Thyroid gland (tissue), 4 donors: ENCODE data around the gene TGIF2. TPM values are rescaled to one million over a fixed set of nuclear protein-coding genes. Genes with fewer than 3 reads are reported as not detected.

Experiments used
- DNase-seq, 2 donors: peaks; one replicate each; pipeline ENCODE4 v3.0.0-alpha.2; 2019
- H3K27ac ChIP-seq, 3 donors: fragments of 200-600 bp; sonication (generic); 1 replicate in 2 of 3; 2 replicates in 1 of 3; pipeline ENCODE4 v1.5.1; 2016 to 2019; ENCODE audit warnings: mild to moderate bottlenecking in 1 of 3, moderate library complexity in 1 of 3
- H3K27me3 ChIP-seq: fragments of 200-600 bp; sonication (generic); one replicate; pipeline ENCODE4 v1.5.1; 2019
- H3K36me3 ChIP-seq, 2 donors: fragments of 200-600 bp; sonication (generic); one replicate each; pipeline ENCODE4 v1.5.1; 2016 to 2019
- H3K4me1 ChIP-seq, 2 donors: fragments of 200-600 bp; sonication (generic); one replicate each; pipeline ENCODE4 v1.5.1; 2017 to 2019
- H3K4me3 ChIP-seq, 3 donors: fragments of 200-600 bp; sonication (generic); replicated peaks in 1 of 3; 1 replicate in 2 of 3; 2 replicates in 1 of 3; pipeline ENCODE4 v1.5.1; 2016; ENCODE audit warnings: mild to moderate bottlenecking in 1 of 3
- H3K9me3 ChIP-seq: fragments of 200-600 bp; sonication (generic); one replicate; pipeline ENCODE4 v1.5.1; 2017
- CTCF ChIP-seq, 6 experiments: fragments of 200-600 bp in 3 of 6; fragments of 450-650 bp in 3 of 6; sonication (generic) in 3 of 6; IDR thresholded peaks; one replicate each; pipeline ENCODE4 v1.5.1; 2016 to 2019; ENCODE audit warnings: antibody characterized with exemption in 6 of 6, mild to moderate bottlenecking in 2 of 6, inconsistent platforms in 1 of 6, moderate library complexity in 1 of 6
- POLR2A ChIP-seq, 2 donors: fragments of 450-650 bp; IDR thresholded peaks; one replicate each; pipeline ENCODE4 v1.6.1; 2017; ENCODE audit warnings: antibody characterized with exemption in 2 of 2, mild to moderate bottlenecking in 2 of 2, moderate library complexity in 1 of 2
- WGBS, 2 donors: methylation state at CpG; one replicate each; pipeline ENCODE4 v1.1.5; 2017; 5-methylcytosine and 5-hydroxymethylcytosine counted together
- intact Hi-C: fragments of 100-400 bp; cut with DNase I; formaldehyde crosslinking; loops from one replicate; pipeline ENCODE4 v1.15.1; 2023
- small RNA-seq: library from RNA; depleted of rRNA; stranded (forward); fragments of <200 nt; gene quantifications from one replicate; pipeline ENCODE3, GENCODE V24; 2016
- total RNA-seq, 4 donors: library from RNA; depleted of rRNA; stranded (reverse); fragments of >200 nt; gene quantifications; one replicate each; pipeline ENCODE4 v1.2.3, GENCODE V29; 2016

Gene TGIF2
- total RNA-seq, 4 donors from 2014 or later, result 14.2 to 28.8 (median 18.9) TPM

GRCh38 chr20:36642136-36642535 is 68.7 kb downstream of the TGIF2 start:
- H3K36me3 ChIP-seq, result no peaks in the 10 kb centered on the region
- no peak for DNase-seq
- 85 to 92% methylated on average over 6 of the region's 6 CpGs for WGBS, 2 donors
- intact Hi-C loops, result no loop called here
- H3K4me3 ChIP-seq, result no peak overlapping the region
- H3K9me3 ChIP-seq, result no peaks in the 10 kb centered on the region
- no peak overlapping the region for H3K27ac ChIP-seq
- TF ChIP-seq CTCF (IDR thresholded peaks at IDR 0.05) (no peak), POLR2A (IDR thresholded peaks at IDR 0.05) (no peak)
- no peaks in the 10 kb centered on the region for H3K27me3 ChIP-seq
- no peaks in the 10 kb centered on the region for H3K4me1 ChIP-seq

Small RNAs within 50 kb of the gene (small RNA-seq; reads per million reads assigned to genes)
- gene RF00017, result not detected

Other genes with a start within 250 kb of the TGIF2 start
- 100 to 1,000 TPM in 1 of 4 donors, 10 to 100 TPM in 3; 60.9 to 161 (median 80.3) TPM for gene MYL9, start 32.1 kb upstream of the TGIF2 start, total RNA-seq
- 100 to 1,000 TPM in 2 of 4 donors, 10 to 100 TPM in 2; 56.9 to 105 (median 85.1) TPM for gene RAB5IF, start 32.2 kb downstream of the TGIF2 start, total RNA-seq
- gene SLA2, start 72.6 kb downstream of the TGIF2 start, total RNA-seq, result under 1 TPM; 0.13 to 0.50 (median 0.28) TPM
- 10 to 100 TPM; 14.6 to 32.1 (median 27.9) TPM for gene NDRG3, start 172.5 kb downstream of the TGIF2 start, total RNA-seq
- 10 to 100 TPM; 10.6 to 14.9 (median 13.0) TPM for gene DSN1, start 200.2 kb downstream of the TGIF2 start, total RNA-seq